GM12878 (cell line): ENCODE results near the gene DLG2. TPM values are rescaled to one million over a fixed set of nuclear protein-coding genes. Genes with fewer than 3 reads are reported as not detected.
A peak's percentile ranks its signal among the peaks of the same experiment; 100 is the strongest.

Experiments used
- ATAC-seq: fragments of 200-7000 bp; cut with Tn5 transposase; 3 replicates; pipeline ENCODE4 v1.9.1; 2020; ENCODE audit warnings: mild to moderate bottlenecking, moderate library complexity
- BruUV-seq: library from RNA; stranded (reverse); fragments of 400-500 nt; replicated peaks from 2 replicates; lab custom pipeline; 2021; lab: Mats Ljungman, UMichigan
- CTCF ChIA-PET: fragments of 300-600 bp; sonication (Branson Sonifier 250); formaldehyde crosslinking; extraction: SDS; loops from one replicate; lab custom pipeline; 2021; ENCODE audit warnings: inconsistent platforms; lab: Yijun Ruan, JAX
- POLR2A ChIA-PET: fragments of 350-600 bp; formaldehyde crosslinking; extraction: SDS; loops from one replicate; lab custom pipeline; 2021; ENCODE audit warnings: inconsistent platforms; lab: Charles Lee
- RAD21 ChIA-PET: fragments of 300-600 bp; sonication (Branson Sonifier 250); formaldehyde crosslinking; loops from one replicate; lab custom pipeline; 2023; ENCODE audit warnings: antibody characterized with exemption; ENCODE audit not compliant: unreplicated experiment; lab: Charles Lee
- SMC1A ChIA-PET: fragments of 300-600 bp; sonication (Branson Sonifier 250); formaldehyde crosslinking; loops from one replicate; lab custom pipeline; 2023; ENCODE audit not compliant: unreplicated experiment, uncharacterized antibody; lab: Charles Lee
- DNase-seq: peaks from one replicate; pipeline ENCODE4 v3.0.0-alpha.2; 2011; ENCODE audit warnings: low read depth, low spot score
- FAIRE-seq: peaks from 3 replicates; lab custom pipeline; 2011; peaks lifted over from hg19 to GRCh38; lab: Jason Lieb, UNC
- H2AFZ ChIP-seq: 2 replicates; pipeline ENCODE4 v1.6.0; 2011; ENCODE audit warnings: low read depth, low read length, control low read depth; ENCODE audit not compliant: control insufficient read depth
- H3K27ac ChIP-seq: 2 replicates; pipeline ENCODE4 v1.5.1; 2011; ENCODE audit warnings: control low read depth; ENCODE audit not compliant: control insufficient read depth, insufficient read depth
- H3K27me3 ChIP-seq, 2 experiments: replicated peaks in 1 of 2; 2 replicates each; pipeline versions ENCODE4 v1.6.0 to v1.6.1; 2011; ENCODE audit warnings: low read length in 1 of 2; ENCODE audit not compliant: control insufficient read depth in 2 of 2, insufficient read depth in 2 of 2
- H3K36me3 ChIP-seq, 2 experiments: 2 replicates each; pipeline ENCODE4 v1.5.1; 2011; ENCODE audit warnings: low read length in 1 of 2; ENCODE audit not compliant: control insufficient read depth in 2 of 2, insufficient read depth in 2 of 2
- H3K4me1 ChIP-seq: 2 replicates; pipeline ENCODE4 v1.6.1; 2011; ENCODE audit warnings: mild to moderate bottlenecking, low read length, moderate library complexity, mixed read lengths; ENCODE audit not compliant: control insufficient read depth, insufficient read depth
- H3K4me2 ChIP-seq: 2 replicates; pipeline ENCODE4 v1.6.0; 2011; ENCODE audit warnings: control low read depth; ENCODE audit not compliant: control insufficient read depth, insufficient read depth
- H3K4me3 ChIP-seq: fragments of 200-600 bp; sonication (generic); 2 replicates; pipeline ENCODE4 v1.5.1; 2016
- H3K79me2 ChIP-seq: 2 replicates; pipeline ENCODE4 v1.6.0; 2011; ENCODE audit warnings: low read length; ENCODE audit not compliant: control insufficient read depth, insufficient read depth
- H3K9ac ChIP-seq: 2 replicates; pipeline ENCODE4 v1.8.0; 2011; ENCODE audit warnings: low read length, control low read depth, mixed read lengths; ENCODE audit not compliant: control insufficient read depth, insufficient read depth
- H3K9me3 ChIP-seq: replicated peaks from 3 replicates; pipeline ENCODE4 v1.5.1; 2011; ENCODE audit warnings: mild to moderate bottlenecking, low read length; ENCODE audit not compliant: control insufficient read depth, insufficient read depth
- H4K20me1 ChIP-seq: 2 replicates; pipeline ENCODE4 v1.6.0; 2011; ENCODE audit not compliant: control insufficient read depth, insufficient read depth
- BACH1 ChIP-seq: fragments of 450-650 bp; IDR thresholded peaks from 2 replicates; pipeline ENCODE4 v1.6.1; 2017; ENCODE audit warnings: mild to moderate bottlenecking, borderline replicate concordance
- EED ChIP-seq: sonication (generic); IDR thresholded peaks from 2 replicates; pipeline ENCODE4 v1.6.1; 2016; ENCODE audit warnings: antibody characterized with exemption, low read depth
- GABPA ChIP-seq: IDR thresholded peaks from 2 replicates; pipeline ENCODE4 v1.6.1; 2014; ENCODE audit warnings: antibody characterized with exemption, low read depth, mild to moderate bottlenecking, inconsistent platforms
- POU2F2 ChIP-seq: IDR thresholded peaks from 3 replicates; pipeline ENCODE4 v1.6.1; 2011; ENCODE audit warnings: low read depth, mild to moderate bottlenecking, low read length, borderline replicate concordance
- TAF1 ChIP-seq: IDR thresholded peaks from 2 replicates; pipeline ENCODE4 v1.6.1; 2011; ENCODE audit warnings: mild to moderate bottlenecking, low read depth, low read length, borderline replicate concordance
- YY1 ChIP-seq: IDR thresholded peaks from 2 replicates; pipeline ENCODE4 v1.6.1; 2011; ENCODE audit warnings: low read depth, mild to moderate bottlenecking, low read length
- ZNF207 ChIP-seq: fragments of 450-650 bp; IDR thresholded peaks from 2 replicates; pipeline ENCODE4 v1.6.1; 2014; ENCODE audit warnings: antibody characterized with exemption, mild to moderate bottlenecking, borderline replicate concordance
- WGBS: methylation state at CpG from one replicate; pipeline ENCODE4 v1.1.6; 2016; ENCODE audit warnings: low lambda C conversion rate; ENCODE audit not compliant: insufficient replicate concordance, insufficient coverage; ENCODE audit errors: missing lambda C conversion rate; 5-methylcytosine and 5-hydroxymethylcytosine counted together
- in situ Hi-C: fragments of 300-500 bp; cut with MboI; formaldehyde crosslinking; loops from 9 replicates; pipeline ENCODE4 v1.14.3; 2018; ENCODE audit warnings: mixed read lengths
- intact Hi-C: fragments of 100-400 bp; cut with micrococcal nuclease; formaldehyde crosslinking; loops from one replicate; pipeline ENCODE4 v1.14.2; 2022; ENCODE audit not compliant: unreplicated experiment
- polyA plus RNA-seq, 11 experiments: library from polyadenylated mRNA; depleted of rRNA in 4 of 11; unstranded in 6 of 11; stranded (reverse) in 5 of 11; fragments of >200 nt; fragmentation: Nextera tagmentation in 4 of 11; fragmentation: Illumina TruSeq in 1 of 11; extraction: Ambion mirVana in 4 of 11; extraction: Trizol in 1 of 11; gene quantifications; 1 replicate in 1 of 11; 2 replicates in 10 of 11; pipeline versions ENCODE4 v1.2.1 to v1.2.3, GENCODE V29; 2011 to 2016; ENCODE audit warnings: inconsistent platforms in 2 of 11, missing spikeins in 2 of 11, low read depth in 1 of 11
- total RNA-seq, 4 experiments: library from RNA; depleted of rRNA in 3 of 4; stranded (reverse); fragments of >200 nt in 3 of 4; fragmentation: Illumina TruSeq in 1 of 4; extraction: Trizol in 1 of 4; gene quantifications; 2 replicates each; pipeline versions ENCODE4 v1.2.1 to v1.2.3, GENCODE V29; 2013 to 2021
- TF ChIP-seq, protein P1 (sequence below): IDR thresholded peaks from 2 replicates; pipeline ENCODE4 v1.6.1; 2012; ENCODE audit warnings: low read length, inconsistent platforms

The DLG2 gene
- total and polyA plus RNA-seq, 10 of the 15 experiments (the other 5 are each of a cell fraction or from before 2014, with no cell fraction given) = 0.09 to 0.98 (median 0.35) TPM

DNA sequence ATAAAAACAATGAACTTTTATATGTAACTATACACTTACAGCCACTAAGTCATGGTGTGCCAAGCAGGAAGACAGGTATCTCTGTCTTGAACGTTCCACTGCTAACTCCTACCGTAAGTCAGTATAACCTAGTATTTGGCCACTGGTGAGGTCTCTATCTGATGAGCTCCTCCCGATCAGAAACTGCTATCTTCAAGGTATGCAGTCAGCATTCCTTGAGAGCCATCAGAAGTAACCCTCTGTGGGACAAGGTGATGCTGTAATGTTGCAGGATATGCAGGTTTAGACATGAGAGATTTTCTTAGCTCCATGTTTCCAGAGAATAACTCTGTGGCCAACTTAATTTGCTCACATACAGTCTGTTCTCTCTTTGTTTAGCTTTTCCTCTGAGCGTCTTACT lies 1943.1 kb downstream of the DLG2 start (continued):
- no peak for TF ChIP-seq ZNF207
- TF ChIP-seq YY1 = no peak
- TF ChIP-seq POU2F2 = no peak
- no peak for TF ChIP-seq GABPA
- TF ChIP-seq, all 136 proteins: peak for 0

DNA sequence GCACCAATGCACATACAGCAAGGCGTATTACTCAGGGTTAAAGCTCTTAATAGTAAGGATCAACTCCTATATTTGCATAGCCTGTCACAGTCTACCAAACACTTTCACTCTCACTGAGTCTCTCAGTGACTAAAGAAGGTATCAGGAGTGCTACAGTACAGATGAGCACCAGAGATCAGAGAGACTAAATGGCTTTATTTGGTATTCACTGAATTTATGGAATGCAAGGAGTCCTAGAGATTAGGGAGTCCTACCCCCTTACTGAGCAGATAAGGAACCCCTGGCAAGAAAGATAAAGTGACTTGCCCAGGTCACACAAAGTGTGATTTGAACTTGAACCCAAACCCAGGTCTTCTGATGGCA lies 1944.6 kb downstream of the DLG2 start:
- in situ Hi-C loops = no loop called here
- H3K27me3 ChIP-seq = 0 out of 4 replicates have a peak, but pooled peaks cover 0 to 2% of the 10 kb centered on the region in 2 experiments
- no peaks in the 10 kb centered on the region for H4K20me1 ChIP-seq
- FAIRE-seq (peak; percentile 87), ATAC-seq (peak; percentile 93), DNase-seq (no peak)
- no peak overlapping the region for H3K4me3 ChIP-seq
- SMC1A ChIA-PET = interaction anchor here (1.6 kb wide), 1 partner anchor 42 kb away, joined by 4 read pairs; no protein-coding TSS in a partner anchor
- CTCF ChIA-PET = interaction anchor here (1.6 kb wide), 1 partner anchor 12 kb away, joined by 4 read pairs; no protein-coding TSS in a partner anchor
- no peak overlapping the region for H3K27ac ChIP-seq
- H2AFZ ChIP-seq = no peak overlapping the region
- H3K36me3 ChIP-seq = no peaks in the 10 kb centered on the region
- POLR2A ChIA-PET = no interaction called here
- no TSS peak for BruUV-seq
- peaks cover 16% of the 10 kb centered on the region for H3K4me1 ChIP-seq
- 0% methylated on average over 1 of the region's 1 CpG for WGBS
- no peaks in the 10 kb centered on the region for H3K9me3 ChIP-seq
- no peak overlapping the region for H3K9ac ChIP-seq
- intact Hi-C loops = loop anchor here (5.0 kb wide), 1 partner anchor 50 kb away; no protein-coding TSS in a partner anchor
- peak overlapping the region; percentile 71 for H3K4me2 ChIP-seq
- no peak for TF ChIP-seq BACH1
- peak; percentile 46; the same call in 1 of the 2 replicates for TF ChIP-seq TAF1
- no peak for TF ChIP-seq EED
- TF ChIP-seq POU2F2 = peak; percentile 70; the same call in 2 of the 3 replicates
- TF ChIP-seq, protein P1, sequence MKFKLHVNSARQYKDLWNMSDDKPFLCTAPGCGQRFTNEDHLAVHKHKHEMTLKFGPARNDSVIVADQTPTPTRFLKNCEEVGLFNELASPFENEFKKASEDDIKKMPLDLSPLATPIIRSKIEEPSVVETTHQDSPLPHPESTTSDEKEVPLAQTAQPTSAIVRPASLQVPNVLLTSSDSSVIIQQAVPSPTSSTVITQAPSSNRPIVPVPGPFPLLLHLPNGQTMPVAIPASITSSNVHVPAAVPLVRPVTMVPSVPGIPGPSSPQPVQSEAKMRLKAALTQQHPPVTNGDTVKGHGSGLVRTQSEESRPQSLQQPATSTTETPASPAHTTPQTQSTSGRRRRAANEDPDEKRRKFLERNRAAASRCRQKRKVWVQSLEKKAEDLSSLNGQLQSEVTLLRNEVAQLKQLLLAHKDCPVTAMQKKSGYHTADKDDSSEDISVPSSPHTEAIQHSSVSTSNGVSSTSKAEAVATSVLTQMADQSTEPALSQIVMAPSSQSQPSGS = 0 out of 2 replicates have a peak, but pooled peaks have one; percentile 8
- RAD21 ChIA-PET = interaction anchor here (1.0 kb wide), 1 partner anchor 390 kb away, joined by 3 read pairs; no protein-coding TSS in a partner anchor
- H3K79me2 ChIP-seq = no peaks in the 10 kb centered on the region
